Natural killer cell (primary cell): ENCODE results near the gene ACO1. TPM values are rescaled to one million over a fixed set of nuclear protein-coding genes. Genes with fewer than 3 reads are reported as not detected.

Experiments
- ATAC-seq, 3 donors: fragments of 150-1000 bp in 2 of 3; fragments of 200-7000 bp in 1 of 3; cut with Tn5 transposase; 1 replicate in 1 of 3; 2 replicates in 2 of 3; pipeline ENCODE4 v1.10.0; 2021; ENCODE audit warnings: mild to moderate bottlenecking in 2 of 3, moderate library complexity in 2 of 3
- DNase-seq, 2 donors: peaks; one replicate each; pipeline versions ENCODE4 v3.0.0 to v3.0.0-alpha.2; 2013 to 2021; ENCODE audit warnings: mixed read lengths in 1 of 2
- H3K27ac ChIP-seq: one replicate; pipeline ENCODE4 v1.5.1; 2013; ENCODE audit warnings: mild to moderate bottlenecking, low read length
- H3K27me3 ChIP-seq: one replicate; pipeline ENCODE4 v1.6.1; 2013; ENCODE audit warnings: low read length; ENCODE audit not compliant: control insufficient read depth, insufficient read depth
- H3K36me3 ChIP-seq: one replicate; pipeline ENCODE4 v1.6.1; 2013; ENCODE audit warnings: low read length; ENCODE audit not compliant: control insufficient read depth, insufficient read depth
- H3K4me1 ChIP-seq: one replicate; pipeline ENCODE4 v1.6.1; 2013; ENCODE audit warnings: low read length; ENCODE audit not compliant: control insufficient read depth, insufficient read depth
- H3K4me3 ChIP-seq: one replicate; pipeline ENCODE4 v1.5.1; 2013; ENCODE audit warnings: low read length
- H3K9me3 ChIP-seq: one replicate; pipeline ENCODE4 v1.6.1; 2013; ENCODE audit warnings: low read length; ENCODE audit not compliant: control insufficient read depth, insufficient read depth
- H3K27ac Mint-ChIP-seq, 2 donors: one replicate each; pipeline ENCODE4 v1.8.0; 2022; ENCODE audit warnings: mild to moderate bottlenecking in 2 of 2, mixed read lengths in 2 of 2, moderate library complexity in 1 of 2
- H3K27me3 Mint-ChIP-seq, 2 donors: one replicate each; pipeline ENCODE4 v1.8.0; 2022; ENCODE audit warnings: low read depth in 2 of 2, mixed read lengths in 2 of 2
- H3K36me3 Mint-ChIP-seq: one replicate; pipeline ENCODE4 v1.8.0; 2022; ENCODE audit warnings: mixed read lengths
- H3K4me1 Mint-ChIP-seq, 2 donors: one replicate each; pipeline ENCODE4 v1.8.0; 2022; ENCODE audit warnings: mixed read lengths in 2 of 2
- H3K4me3 Mint-ChIP-seq: one replicate; pipeline ENCODE4 v1.8.0; 2022; ENCODE audit warnings: mild to moderate bottlenecking, moderate library complexity, mixed read lengths
- H3K9me3 Mint-ChIP-seq, 2 donors: one replicate each; pipeline ENCODE4 v1.8.0; 2022; ENCODE audit warnings: mixed read lengths in 2 of 2
- WGBS: methylation state at CpG from one replicate; pipeline ENCODE4 v1.1.7; 2013; ENCODE audit warnings: missing lambda C conversion rate; ENCODE audit not compliant: insufficient coverage; 5-methylcytosine and 5-hydroxymethylcytosine counted together
- intact Hi-C: fragments of 100-400 bp; cut with micrococcal nuclease; formaldehyde crosslinking; loops from one replicate; pipeline ENCODE4 v1.14.2; 2022
- total RNA-seq, 4 donors: library from RNA; stranded (reverse); fragments of 120-200 nt in 1 of 4; gene quantifications; one replicate each; pipeline versions ENCODE4 v1.2.3 to v1.2.4, GENCODE V29; 2013 to 2022
- TF ChIP-seq, protein P1 (sequence below): fragments of 200-600 bp; IDR thresholded peaks from one replicate; pipeline ENCODE4 v1.8.0; 2022; ENCODE audit warnings: antibody characterized with exemption

ACO1 gene
- total RNA-seq, 3 donors from 2014 or later (not counting 1 experiment from before 2014, with no cell fraction given): 5.8 to 7.4 (median 6.9) TPM

DNA sequence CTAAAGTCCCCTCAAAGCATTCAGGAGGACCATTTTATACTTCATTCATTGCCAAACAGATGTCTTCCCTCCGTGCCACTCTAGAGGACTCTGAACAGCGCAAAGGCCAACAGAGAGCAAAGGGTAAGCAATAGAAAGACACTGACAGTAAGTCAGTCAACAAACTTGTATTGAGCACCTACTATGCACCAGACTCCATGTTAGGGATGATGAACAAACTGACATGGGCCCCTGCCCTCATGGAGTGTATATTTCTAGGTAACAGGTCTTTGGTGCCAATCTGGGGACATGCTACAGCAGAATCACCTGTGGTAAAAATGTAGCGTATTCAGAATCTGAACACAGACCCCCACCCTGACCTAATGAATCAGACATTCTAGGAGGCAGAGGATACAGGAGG, 3.5 kb upstream of the ACO1 start:
- no peak overlapping the region for H3K27ac ChIP-seq
- Mint-ChIP-seq H3K9me3 (no peaks in the 10 kb centered on the region), H3K4me3 (no peak overlapping the region), H3K27ac (no peak overlapping the region), H3K4me1 (peaks cover 5 to 18% of the 10 kb centered on the region in 2 donors), H3K36me3 (no peaks in the 10 kb centered on the region), H3K27me3 (peaks cover 14 to 46% of the 10 kb centered on the region in 2 donors)
- TF ChIP-seq, protein P1, sequence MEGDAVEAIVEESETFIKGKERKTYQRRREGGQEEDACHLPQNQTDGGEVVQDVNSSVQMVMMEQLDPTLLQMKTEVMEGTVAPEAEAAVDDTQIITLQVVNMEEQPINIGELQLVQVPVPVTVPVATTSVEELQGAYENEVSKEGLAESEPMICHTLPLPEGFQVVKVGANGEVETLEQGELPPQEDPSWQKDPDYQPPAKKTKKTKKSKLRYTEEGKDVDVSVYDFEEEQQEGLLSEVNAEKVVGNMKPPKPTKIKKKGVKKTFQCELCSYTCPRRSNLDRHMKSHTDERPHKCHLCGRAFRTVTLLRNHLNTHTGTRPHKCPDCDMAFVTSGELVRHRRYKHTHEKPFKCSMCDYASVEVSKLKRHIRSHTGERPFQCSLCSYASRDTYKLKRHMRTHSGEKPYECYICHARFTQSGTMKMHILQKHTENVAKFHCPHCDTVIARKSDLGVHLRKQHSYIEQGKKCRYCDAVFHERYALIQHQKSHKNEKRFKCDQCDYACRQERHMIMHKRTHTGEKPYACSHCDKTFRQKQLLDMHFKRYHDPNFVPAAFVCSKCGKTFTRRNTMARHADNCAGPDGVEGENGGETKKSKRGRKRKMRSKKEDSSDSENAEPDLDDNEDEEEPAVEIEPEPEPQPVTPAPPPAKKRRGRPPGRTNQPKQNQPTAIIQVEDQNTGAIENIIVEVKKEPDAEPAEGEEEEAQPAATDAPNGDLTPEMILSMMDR: no peak
- H3K36me3 ChIP-seq: no peaks in the 10 kb centered on the region
- ATAC-seq: no peak
- intact Hi-C loops: no loop called here
- no peak for DNase-seq
- no peak overlapping the region for H3K4me3 ChIP-seq
- peaks cover 8% of the 10 kb centered on the region for H3K27me3 ChIP-seq
- 81% methylated on average over 2 of the region's 3 CpGs for WGBS
- H3K4me1 ChIP-seq: peaks cover 14% of the 10 kb centered on the region
- H3K9me3 ChIP-seq: no peaks in the 10 kb centered on the region

DNA sequence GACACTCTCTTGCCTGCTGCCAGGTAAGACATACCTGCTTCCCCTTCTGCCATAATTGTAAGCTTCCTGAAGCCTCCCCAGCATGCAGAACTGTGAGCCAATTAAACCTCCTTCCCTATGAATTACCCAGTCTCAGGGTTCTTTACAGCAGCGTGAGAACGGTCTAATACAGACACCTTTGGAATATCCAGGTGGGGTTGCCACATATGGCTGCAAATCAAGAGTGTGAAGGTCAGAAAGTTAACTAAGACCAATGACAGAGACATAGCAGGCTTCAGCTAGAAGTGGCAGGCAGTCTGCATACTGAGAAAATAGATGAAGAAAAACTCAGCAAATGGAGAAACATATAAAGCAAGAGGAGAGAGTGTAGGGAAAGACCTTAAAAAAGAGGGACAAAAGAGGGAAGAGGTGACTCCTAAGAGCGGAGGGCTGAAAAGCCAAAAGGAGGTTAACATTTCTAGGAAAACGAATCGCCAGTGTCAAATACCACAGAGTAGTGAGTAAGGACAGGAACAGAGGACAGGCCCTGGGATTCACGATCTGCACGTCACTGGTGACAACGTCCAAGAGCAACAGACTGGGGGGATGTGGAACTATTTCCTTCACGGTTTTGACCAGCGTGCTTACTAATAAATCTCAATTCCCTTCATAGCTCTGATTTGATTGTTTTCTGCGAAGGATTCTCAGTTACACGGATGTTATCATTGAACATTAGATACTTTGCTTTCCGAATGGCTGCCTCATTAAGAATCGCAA, 1.7 kb upstream of the ACO1 start:
- H3K4me3 Mint-ChIP-seq: peak overlapping the region; percentile 45
- H3K27ac ChIP-seq: no peak overlapping the region
- no peak for DNase-seq
- 64% methylated on average over 14 of the region's 14 CpGs for WGBS
- H3K9me3 ChIP-seq: no peaks in the 10 kb centered on the region
- H3K27me3 ChIP-seq: peaks cover 8% of the 10 kb centered on the region
- H3K27ac Mint-ChIP-seq: no peak overlapping the region
- intact Hi-C loops: no loop called here
- no peaks in the 10 kb centered on the region for H3K36me3 Mint-ChIP-seq
- H3K4me1 Mint-ChIP-seq: peaks cover 5 to 18% of the 10 kb centered on the region in 2 donors
- H3K9me3 Mint-ChIP-seq: no peaks in the 10 kb centered on the region
- TF ChIP-seq, protein P1: no peak
- no peaks in the 10 kb centered on the region for H3K36me3 ChIP-seq
- H3K4me1 ChIP-seq: peaks cover 14% of the 10 kb centered on the region
- no peak overlapping the region for H3K4me3 ChIP-seq
- ATAC-seq: no peak
- H3K27me3 Mint-ChIP-seq: peaks cover 14 to 36% of the 10 kb centered on the region in 2 donors

DNA sequence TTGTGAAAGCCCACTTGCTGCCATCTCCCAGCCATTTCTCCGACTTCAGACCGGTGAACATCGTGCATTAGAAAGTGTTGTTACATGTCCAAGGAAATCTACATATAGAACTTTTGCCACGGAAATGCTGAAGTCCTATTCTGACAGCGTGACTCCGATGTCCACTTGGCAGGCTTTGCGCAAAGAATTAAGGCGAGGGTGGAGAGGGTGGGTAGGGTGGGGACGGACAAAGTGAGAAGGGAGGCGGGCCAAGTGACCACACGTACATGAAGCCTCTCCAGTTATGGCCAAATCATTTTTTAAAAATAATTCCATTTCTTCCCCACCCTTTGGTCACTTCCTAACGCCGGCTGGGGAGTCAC, 460 bp upstream of the ACO1 start:
- 3% methylated on average over 10 of the region's 13 CpGs for WGBS
- ATAC-seq (no peak), DNase-seq (peak in 1 of 2 donors; percentile 30)
- Mint-ChIP-seq H3K27ac (no peak overlapping the region), H3K4me3 (peak overlapping the region; percentile 85), H3K36me3 (no peaks in the 10 kb centered on the region), H3K27me3 (peaks cover 14 to 36% of the 10 kb centered on the region in 2 donors), H3K4me1 (peaks cover 5 to 17% of the 10 kb centered on the region in 2 donors), H3K9me3 (no peaks in the 10 kb centered on the region)
- Histone ChIP-seq H3K36me3 (no peaks in the 10 kb centered on the region), H3K9me3 (no peaks in the 10 kb centered on the region), H3K27ac (no peak overlapping the region), H3K4me1 (peaks cover 14% of the 10 kb centered on the region), H3K4me3 (peak overlapping the region; percentile 69), H3K27me3 (peaks cover 8% of the 10 kb centered on the region)
- TF ChIP-seq, protein P1: no peak
- intact Hi-C loops: loop anchor here (1.0 kb wide), 1 partner anchor 189 kb away; the partner anchor contains the start of gene NDUFB6
